H9 (cell line): ENCODE results near the gene WNT7B. TPM values are rescaled to one million over a fixed set of nuclear protein-coding genes. Genes with fewer than 3 reads are reported as not detected.

Source experiments
- DNase-seq: peaks from one replicate; pipeline ENCODE4 v3.0.0-alpha.2; 2017
- H2AFZ ChIP-seq: one replicate; pipeline ENCODE4 v1.6.1; 2013; ENCODE audit warnings: mild to moderate bottlenecking, low read length, control low read depth, moderate library complexity
- H2AK5ac ChIP-seq: 2 replicates; pipeline ENCODE4 v1.6.1; 2013; ENCODE audit warnings: low read length, control low read depth, mixed read lengths; ENCODE audit not compliant: insufficient read length
- H2BK120ac ChIP-seq: one replicate; pipeline ENCODE4 v1.6.1; 2013; ENCODE audit warnings: low read depth, mild to moderate bottlenecking, low read length, control low read depth, inconsistent platforms; ENCODE audit not compliant: poor library complexity, severe bottlenecking
- H2BK12ac ChIP-seq: 2 replicates; pipeline ENCODE4 v1.6.1; 2013; ENCODE audit warnings: low read length, control low read depth, mixed read lengths, low read depth; ENCODE audit not compliant: insufficient read length
- H2BK15ac ChIP-seq: 2 replicates; pipeline ENCODE4 v1.6.1; 2013; ENCODE audit warnings: low read depth, low read length, control low read depth
- H2BK20ac ChIP-seq: one replicate; pipeline ENCODE4 v1.6.1; 2013; ENCODE audit warnings: low read depth, mild to moderate bottlenecking, low read length, control low read depth, inconsistent platforms; ENCODE audit not compliant: poor library complexity, severe bottlenecking
- H2BK5ac ChIP-seq: 2 replicates; pipeline ENCODE4 v1.6.1; 2013; ENCODE audit warnings: low read length, control low read depth, mixed read lengths; ENCODE audit not compliant: insufficient read length
- H3K14ac ChIP-seq: 2 replicates; pipeline ENCODE4 v1.6.1; 2013; ENCODE audit warnings: low read length, control low read depth; ENCODE audit not compliant: insufficient read depth
- H3K18ac ChIP-seq: 2 replicates; pipeline ENCODE4 v1.6.1; 2013; ENCODE audit warnings: low read depth, mild to moderate bottlenecking, mixed read lengths, low read length, control low read depth; ENCODE audit not compliant: insufficient read length
- H3K23ac ChIP-seq: 2 replicates; pipeline ENCODE4 v1.6.1; 2013; ENCODE audit warnings: low read length, control low read depth, mixed read lengths, low read depth; ENCODE audit not compliant: insufficient read length
- H3K23me2 ChIP-seq: 2 replicates; pipeline ENCODE4 v1.6.1; 2013; ENCODE audit warnings: low read depth, mild to moderate bottlenecking, mixed read lengths, low read length, control low read depth; ENCODE audit not compliant: insufficient read length, poor library complexity, severe bottlenecking
- H3K27ac ChIP-seq: 2 replicates; pipeline ENCODE4 v1.5.1; 2013; ENCODE audit warnings: low read length, control low read depth, mixed read lengths, low read depth; ENCODE audit not compliant: insufficient read length
- H3K27me3 ChIP-seq: 2 replicates; pipeline ENCODE4 v1.6.1; 2013; ENCODE audit warnings: low read length, control low read depth, inconsistent platforms; ENCODE audit not compliant: insufficient read depth
- H3K4ac ChIP-seq: 2 replicates; pipeline ENCODE4 v1.6.1; 2013; ENCODE audit warnings: low read depth, mild to moderate bottlenecking, control low read depth, inconsistent platforms, low read length, moderate library complexity
- H3K4me1 ChIP-seq: 2 replicates; pipeline ENCODE4 v1.6.1; 2013; ENCODE audit warnings: low read length, control low read depth, inconsistent platforms; ENCODE audit not compliant: insufficient read depth
- H3K4me2 ChIP-seq: 2 replicates; pipeline ENCODE4 v1.6.1; 2013; ENCODE audit warnings: low read length, control low read depth, mixed read lengths; ENCODE audit not compliant: insufficient read length, insufficient read depth
- H3K56ac ChIP-seq: 2 replicates; pipeline ENCODE4 v1.6.1; 2013; ENCODE audit warnings: low read depth, mild to moderate bottlenecking, mixed read lengths, low read length, control low read depth; ENCODE audit not compliant: insufficient read length
- H3K79me1 ChIP-seq: 2 replicates; pipeline ENCODE4 v1.6.1; 2013; ENCODE audit warnings: low read depth, mild to moderate bottlenecking, moderate library complexity, low read length, control low read depth, inconsistent platforms; ENCODE audit not compliant: insufficient read depth, poor library complexity, severe bottlenecking
- H3K79me2 ChIP-seq: 2 replicates; pipeline ENCODE4 v1.6.1; 2013; ENCODE audit warnings: low read length, control low read depth, inconsistent platforms; ENCODE audit not compliant: insufficient read depth
- H3K9ac ChIP-seq: 2 replicates; pipeline ENCODE4 v1.6.1; 2013; ENCODE audit warnings: low read length, control low read depth, mixed read lengths; ENCODE audit not compliant: insufficient read length; ENCODE audit errors: extremely low read depth
- H3K9me3 ChIP-seq: one replicate; pipeline ENCODE4 v1.6.1; 2013; ENCODE audit warnings: low read depth, low read length, inconsistent platforms; ENCODE audit not compliant: control insufficient read depth
- H3T11ph ChIP-seq: one replicate; pipeline ENCODE4 v1.6.1; 2013; ENCODE audit warnings: mild to moderate bottlenecking, low read length, control low read depth, inconsistent platforms
- H4K20me1 ChIP-seq: one replicate; pipeline ENCODE4 v1.6.1; 2013; ENCODE audit not compliant: control insufficient read depth, insufficient read length, insufficient read depth
- H4K5ac ChIP-seq: 2 replicates; pipeline ENCODE4 v1.6.1; 2013; ENCODE audit warnings: low read depth, mild to moderate bottlenecking, mixed read lengths, low read length, control low read depth; ENCODE audit not compliant: insufficient read length
- H4K8ac ChIP-seq: replicated peaks from 2 replicates; pipeline ENCODE4 v1.6.1; 2013; ENCODE audit warnings: low read length, control low read depth, mixed read lengths, low read depth; ENCODE audit not compliant: insufficient read length
- H4K91ac ChIP-seq: 2 replicates; pipeline ENCODE4 v1.6.1; 2013; ENCODE audit warnings: low read depth, mild to moderate bottlenecking, moderate library complexity, mixed read lengths, low read length, control low read depth; ENCODE audit not compliant: insufficient read length
- H3K27ac Mint-ChIP-seq, 3 experiments: 2 replicates in 2 of 3; 3 replicates in 1 of 3; pipeline ENCODE4 v1.8.0; 2020 to 2021; ENCODE audit warnings: mixed read lengths in 3 of 3, mild to moderate bottlenecking in 1 of 3, moderate library complexity in 1 of 3
- H3K27me3 Mint-ChIP-seq: 2 replicates; pipeline ENCODE4 v1.8.0; 2021; ENCODE audit warnings: low read depth, mild to moderate bottlenecking, moderate library complexity, mixed read lengths
- H3K36me3 Mint-ChIP-seq, 3 experiments: 2 replicates in 2 of 3; 3 replicates in 1 of 3; pipeline ENCODE4 v1.8.0; 2020 to 2021; ENCODE audit warnings: low read depth in 3 of 3, mixed read lengths in 3 of 3; ENCODE audit not compliant: insufficient read depth in 1 of 3
- H3K4me1 Mint-ChIP-seq, 2 experiments: 2 replicates each; pipeline ENCODE4 v1.8.0; 2020; ENCODE audit warnings: mixed read lengths in 2 of 2
- H3K4me3 Mint-ChIP-seq, 2 experiments: 2 replicates in 1 of 2; 3 replicates in 1 of 2; pipeline ENCODE4 v1.8.0; 2020 to 2021; ENCODE audit warnings: mild to moderate bottlenecking in 2 of 2, mixed read lengths in 2 of 2, moderate library complexity in 1 of 2
- H3K9me3 Mint-ChIP-seq, 2 experiments: 2 replicates in 1 of 2; 3 replicates in 1 of 2; pipeline ENCODE4 v1.8.0; 2020; ENCODE audit warnings: mild to moderate bottlenecking in 2 of 2, mixed read lengths in 2 of 2, moderate library complexity in 1 of 2
- CTCF ChIP-seq: fragments of 200-600 bp; sonication (generic); conservative IDR thresholded peaks from 3 replicates; pipeline ENCODE4 v1.8.0; 2021; ENCODE audit warnings: antibody characterized with exemption, mild to moderate bottlenecking
- WGBS: extraction: QIAGEN DNeasy Blood & Tissue Kit; methylation state at CpG from one replicate; pipeline ENCODE4 v1.1.7; 2013; ENCODE audit warnings: missing lambda C conversion rate, low lambda C conversion rate, mixed read lengths; ENCODE audit not compliant: insufficient read length; ENCODE audit errors: extremely low coverage; 5-methylcytosine and 5-hydroxymethylcytosine counted together
- total RNA-seq: library from RNA; stranded (reverse); gene quantifications from 2 replicates; pipeline ENCODE4 v1.2.1, GENCODE V29; 2021

Gene WNT7B
- total RNA-seq, 1 experiment from 2014 or later, result 0.09 TPM

DNA sequence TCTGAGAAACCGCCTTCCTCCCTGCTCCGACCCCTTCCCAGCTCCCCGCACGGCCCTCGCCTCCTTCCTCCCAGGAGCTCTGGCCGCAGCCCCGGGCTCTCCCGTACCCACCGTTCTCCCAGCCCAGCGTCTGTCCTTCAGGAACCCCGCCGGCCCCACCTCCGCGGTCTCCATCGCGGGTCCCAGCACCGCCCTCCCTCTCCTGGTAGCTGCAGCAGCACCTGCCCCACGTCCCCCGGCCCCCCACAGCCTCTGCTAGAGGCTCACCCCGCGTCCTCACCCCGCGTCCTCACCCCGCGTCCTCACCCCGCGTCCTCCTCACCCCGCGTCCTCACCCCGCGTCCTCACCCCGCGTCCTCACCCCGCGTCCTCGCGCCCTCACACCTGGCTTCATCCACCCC lies 85.9 kb downstream of the WNT7B start:
- no peaks in the 10 kb centered on the region for H3K9me3 ChIP-seq
- no CpG with 5 or more reads among the region's 37 CpGs for WGBS
- no peak overlapping the region for H3K27ac ChIP-seq
- H2BK12ac ChIP-seq, result no peak overlapping the region
- Mint-ChIP-seq H3K4me1 (peaks cover 2 to 6% of the 10 kb centered on the region in 2 experiments; a peak in 3 of 4 replicates), H3K27ac (no peak overlapping the region), H3K9me3 (no peaks in the 10 kb centered on the region), H3K4me3 (no peak overlapping the region), H3K27me3 (peaks cover 4% of the 10 kb centered on the region), H3K36me3 (no peaks in the 10 kb centered on the region)
- no peaks in the 10 kb centered on the region for H3K79me1 ChIP-seq
- H3K23me2 ChIP-seq, result no peaks in the 10 kb centered on the region
- DNase-seq, result no peak
- H3K4ac ChIP-seq, result no peak overlapping the region
- H2AFZ ChIP-seq, result no peak overlapping the region
- no peak overlapping the region for H3K56ac ChIP-seq
- no peak overlapping the region for H2BK5ac ChIP-seq
- H2BK15ac ChIP-seq, result no peak overlapping the region
- H3K4me1 ChIP-seq, result no peaks in the 10 kb centered on the region; the same call in 1 of the 2 replicates
- no peaks in the 10 kb centered on the region for H3K79me2 ChIP-seq
- no peak overlapping the region for H4K8ac ChIP-seq
- peak overlapping the region; percentile 35; the same call in 1 of the 2 replicates for H3K14ac ChIP-seq
- no peak overlapping the region for H3K4me2 ChIP-seq
- no peaks in the 10 kb centered on the region for H3K27me3 ChIP-seq
- no peak overlapping the region for H3K23ac ChIP-seq
- H4K20me1 ChIP-seq, result no peaks in the 10 kb centered on the region
- no peak overlapping the region for H3K9ac ChIP-seq
- TF ChIP-seq CTCF, result no peak
- H3K18ac ChIP-seq, result no peak overlapping the region
- no peak overlapping the region for H4K91ac ChIP-seq
- H2BK120ac ChIP-seq, result no peak overlapping the region
- no peak overlapping the region for H3T11ph ChIP-seq
- H2BK20ac ChIP-seq, result no peak overlapping the region
- no peak overlapping the region for H2AK5ac ChIP-seq
- H4K5ac ChIP-seq, result no peak overlapping the region
